Ishikawa (cell line): ENCODE data around the gene CADM1.

Source experiments
- CEBPB ChIP-seq: IDR thresholded peaks from 2 replicates; pipeline ENCODE4 v1.6.1; 2012
- CREB1 ChIP-seq: IDR thresholded peaks from 2 replicates; pipeline ENCODE4 v1.6.1; 2012; ENCODE audit warnings: low read depth
- EP300 ChIP-seq: IDR thresholded peaks from 2 replicates; pipeline ENCODE4 v1.6.1; 2012; ENCODE audit warnings: borderline replicate concordance
- FOXM1 ChIP-seq: IDR thresholded peaks from 2 replicates; pipeline ENCODE4 v1.6.1; 2012; ENCODE audit warnings: low read depth, borderline replicate concordance
- RAD21 ChIP-seq: IDR thresholded peaks from 2 replicates; pipeline ENCODE4 v1.6.1; 2012; ENCODE audit warnings: low read depth
- TAF1 ChIP-seq: IDR thresholded peaks from 2 replicates; pipeline ENCODE4 v1.6.1; 2012; ENCODE audit warnings: low read depth, mild to moderate bottlenecking
- TCF12 ChIP-seq: IDR thresholded peaks from 2 replicates; pipeline ENCODE4 v1.6.1; 2012; ENCODE audit warnings: low read depth
- TEAD4 ChIP-seq: IDR thresholded peaks from 2 replicates; pipeline ENCODE4 v1.6.1; 2012
- YY1 ChIP-seq: IDR thresholded peaks from 2 replicates; pipeline ENCODE4 v1.6.1; 2012; ENCODE audit warnings: low read depth
- ZBTB7A ChIP-seq: IDR thresholded peaks from 2 replicates; pipeline ENCODE4 v1.6.1; 2012; ENCODE audit warnings: low read depth
- TF ChIP-seq, protein P1 (sequence below): IDR thresholded peaks from 2 replicates; pipeline ENCODE4 v1.6.1; 2012
- TF ChIP-seq, protein P2 (sequence below): IDR thresholded peaks from 2 replicates; pipeline ENCODE4 v1.6.1; 2012; ENCODE audit warnings: low read depth, mild to moderate bottlenecking
- TF ChIP-seq, protein P3 (sequence below): IDR thresholded peaks from 2 replicates; pipeline ENCODE4 v1.6.1; 2012

DNA sequence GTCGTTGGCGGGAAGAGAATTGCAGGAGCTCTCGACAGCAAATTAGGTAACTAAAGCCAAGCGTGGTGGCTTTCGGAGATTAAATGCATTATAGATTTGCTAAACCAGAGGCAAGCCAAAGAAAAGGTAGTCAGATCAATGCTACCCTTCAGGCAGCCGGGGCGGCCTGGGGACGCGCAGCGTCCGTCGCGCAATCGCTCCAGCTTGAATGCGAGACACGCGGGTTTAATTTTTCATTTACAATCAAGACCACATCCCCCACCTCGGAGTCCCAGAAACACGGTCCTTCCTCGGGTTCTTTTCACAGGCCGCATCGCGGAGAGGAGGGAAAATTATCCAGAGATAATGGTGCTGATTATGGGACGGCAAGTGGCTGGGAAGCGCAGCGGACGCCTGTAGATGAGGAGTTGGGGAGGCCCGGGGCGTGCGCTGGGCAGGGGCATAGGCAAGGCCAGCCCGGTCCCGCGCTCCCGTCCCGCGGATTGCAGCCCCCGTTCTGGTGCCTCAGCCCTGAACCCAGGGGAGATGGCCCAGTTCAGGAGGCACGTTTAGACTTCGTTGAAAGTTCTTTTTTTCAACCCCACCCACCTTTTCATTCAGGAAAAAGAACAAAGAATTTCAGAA is 350.4 kb downstream of the CADM1 start:
- TF ChIP-seq RAD21 (no peak), TCF12 (no peak), EP300 (no peak), TAF1 (no peak), FOXM1 (no peak), CEBPB (no peak), YY1 (no peak), ZBTB7A (no peak), CREB1 (no peak), TEAD4 (no peak)
- TF ChIP-seq, protein P1, sequence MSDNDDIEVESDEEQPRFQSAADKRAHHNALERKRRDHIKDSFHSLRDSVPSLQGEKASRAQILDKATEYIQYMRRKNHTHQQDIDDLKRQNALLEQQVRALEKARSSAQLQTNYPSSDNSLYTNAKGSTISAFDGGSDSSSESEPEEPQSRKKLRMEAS: no peak
- TF ChIP-seq, protein P2, sequence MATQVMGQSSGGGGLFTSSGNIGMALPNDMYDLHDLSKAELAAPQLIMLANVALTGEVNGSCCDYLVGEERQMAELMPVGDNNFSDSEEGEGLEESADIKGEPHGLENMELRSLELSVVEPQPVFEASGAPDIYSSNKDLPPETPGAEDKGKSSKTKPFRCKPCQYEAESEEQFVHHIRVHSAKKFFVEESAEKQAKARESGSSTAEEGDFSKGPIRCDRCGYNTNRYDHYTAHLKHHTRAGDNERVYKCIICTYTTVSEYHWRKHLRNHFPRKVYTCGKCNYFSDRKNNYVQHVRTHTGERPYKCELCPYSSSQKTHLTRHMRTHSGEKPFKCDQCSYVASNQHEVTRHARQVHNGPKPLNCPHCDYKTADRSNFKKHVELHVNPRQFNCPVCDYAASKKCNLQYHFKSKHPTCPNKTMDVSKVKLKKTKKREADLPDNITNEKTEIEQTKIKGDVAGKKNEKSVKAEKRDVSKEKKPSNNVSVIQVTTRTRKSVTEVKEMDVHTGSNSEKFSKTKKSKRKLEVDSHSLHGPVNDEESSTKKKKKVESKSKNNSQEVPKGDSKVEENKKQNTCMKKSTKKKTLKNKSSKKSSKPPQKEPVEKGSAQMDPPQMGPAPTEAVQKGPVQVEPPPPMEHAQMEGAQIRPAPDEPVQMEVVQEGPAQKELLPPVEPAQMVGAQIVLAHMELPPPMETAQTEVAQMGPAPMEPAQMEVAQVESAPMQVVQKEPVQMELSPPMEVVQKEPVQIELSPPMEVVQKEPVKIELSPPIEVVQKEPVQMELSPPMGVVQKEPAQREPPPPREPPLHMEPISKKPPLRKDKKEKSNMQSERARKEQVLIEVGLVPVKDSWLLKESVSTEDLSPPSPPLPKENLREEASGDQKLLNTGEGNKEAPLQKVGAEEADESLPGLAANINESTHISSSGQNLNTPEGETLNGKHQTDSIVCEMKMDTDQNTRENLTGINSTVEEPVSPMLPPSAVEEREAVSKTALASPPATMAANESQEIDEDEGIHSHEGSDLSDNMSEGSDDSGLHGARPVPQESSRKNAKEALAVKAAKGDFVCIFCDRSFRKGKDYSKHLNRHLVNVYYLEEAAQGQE: no peak
- TF ChIP-seq, protein P3, sequence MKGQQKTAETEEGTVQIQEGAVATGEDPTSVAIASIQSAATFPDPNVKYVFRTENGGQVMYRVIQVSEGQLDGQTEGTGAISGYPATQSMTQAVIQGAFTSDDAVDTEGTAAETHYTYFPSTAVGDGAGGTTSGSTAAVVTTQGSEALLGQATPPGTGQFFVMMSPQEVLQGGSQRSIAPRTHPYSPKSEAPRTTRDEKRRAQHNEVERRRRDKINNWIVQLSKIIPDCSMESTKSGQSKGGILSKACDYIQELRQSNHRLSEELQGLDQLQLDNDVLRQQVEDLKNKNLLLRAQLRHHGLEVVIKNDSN: no peak
